Vagina (tissue), 2 donors: ENCODE results near the gene PSAPL1. TPM values are rescaled to one million over a fixed set of nuclear protein-coding genes. Genes with fewer than 3 reads are reported as not detected.

Experiments
- DNase-seq, 2 donors: peaks; one replicate each; pipeline ENCODE4 v3.0.0-alpha.2; 2017; ENCODE audit errors: extremely low spot score in 2 of 2
- H3K27ac ChIP-seq: fragments of 200-600 bp; sonication (generic); one replicate; pipeline ENCODE4 v1.5.1; 2019
- H3K27me3 ChIP-seq: fragments of 200-600 bp; sonication (generic); one replicate; pipeline ENCODE4 v1.5.1; 2019
- H3K36me3 ChIP-seq, 2 donors: fragments of 200-600 bp; sonication (generic); one replicate each; pipeline ENCODE4 v1.5.1; 2017 to 2019
- H3K4me1 ChIP-seq: fragments of 200-600 bp; sonication (generic); one replicate; pipeline ENCODE4 v1.5.1; 2019
- H3K4me3 ChIP-seq, 2 donors: fragments of 200-600 bp; sonication (generic); 1 replicate in 1 of 2; 2 replicates in 1 of 2; pipeline ENCODE4 v1.5.1; 2016 to 2019
- H3K9me3 ChIP-seq: fragments of 200-600 bp; sonication (generic); one replicate; pipeline ENCODE4 v1.5.1; 2019
- POLR2A ChIP-seq, 2 donors: fragments of 450-650 bp; IDR thresholded peaks; one replicate each; pipeline ENCODE4 v1.6.1; 2017; ENCODE audit warnings: antibody characterized with exemption in 2 of 2, mild to moderate bottlenecking in 2 of 2, moderate library complexity in 2 of 2
- POLR2AphosphoS5 ChIP-seq, 2 donors: sonication (generic); formaldehyde crosslinking; IDR thresholded peaks; one replicate each; pipeline ENCODE4 v1.9.0; 2017; ENCODE audit warnings: antibody characterized with exemption in 2 of 2, mild to moderate bottlenecking in 2 of 2, low read depth in 1 of 2; ENCODE audit not compliant: insufficient read depth in 1 of 2
- intact Hi-C: fragments of 100-400 bp; cut with DNase I; formaldehyde crosslinking; loops from one replicate; pipeline ENCODE4 v1.15.1; 2023
- total RNA-seq: library from RNA; depleted of rRNA; stranded (reverse); fragments of >200 nt; gene quantifications from one replicate; pipeline ENCODE4 v1.2.3, GENCODE V29; 2016
- TF ChIP-seq, protein P1 (sequence below), 3 experiments: fragments of 450-650 bp in 2 of 3; fragments of 200-600 bp in 1 of 3; sonication (generic) in 1 of 3; IDR thresholded peaks; one replicate each; pipeline ENCODE4 v1.5.1; 2017 to 2019; ENCODE audit warnings: antibody characterized with exemption in 3 of 3, mild to moderate bottlenecking in 2 of 3, moderate library complexity in 2 of 3

The PSAPL1 gene
- total RNA-seq, 1 donor from 2014 or later, result not detected

DNA sequence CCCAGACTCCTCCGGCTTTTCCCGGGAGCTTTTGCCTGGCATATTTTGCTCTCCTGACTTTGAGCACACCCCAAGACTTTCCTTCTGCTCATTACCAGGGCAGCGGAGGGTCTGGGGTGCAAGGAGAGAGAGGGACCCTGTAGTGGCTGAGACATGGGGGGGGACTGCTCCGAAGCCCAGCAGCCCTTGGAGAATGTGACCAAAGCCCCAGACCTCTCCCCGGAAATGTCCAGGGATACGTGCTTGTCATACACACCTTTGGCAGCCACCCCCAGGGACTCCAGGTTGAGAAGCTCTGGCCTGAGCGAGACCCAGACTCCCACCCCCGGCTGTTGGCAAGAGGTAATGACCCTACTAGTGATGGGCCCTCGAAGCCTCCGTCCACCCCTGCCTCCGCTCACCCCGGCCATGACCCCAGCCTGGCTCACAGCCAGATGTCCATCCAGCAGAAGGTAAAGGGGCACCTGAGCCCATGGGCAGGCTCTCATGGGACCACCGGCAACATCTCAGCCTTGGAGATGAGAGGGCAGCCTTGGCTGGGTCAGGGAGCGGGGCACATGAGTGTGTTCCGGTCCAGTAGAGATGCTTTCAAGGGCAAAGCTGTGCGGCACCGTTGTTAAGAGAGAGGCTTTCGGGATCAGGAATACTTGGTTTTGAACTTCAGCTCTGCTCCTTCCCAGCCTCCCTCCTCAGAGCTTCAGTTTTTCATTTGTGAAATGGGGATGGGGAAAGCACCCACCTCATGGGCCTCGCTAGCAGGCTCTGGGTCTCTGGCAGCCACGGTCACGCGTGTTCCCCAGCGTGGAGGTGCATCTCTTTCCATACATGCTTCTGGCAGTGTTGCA, 2.0 kb downstream of the PSAPL1 start:
- Histone ChIP-seq H3K27me3 (no peaks in the 10 kb centered on the region), H3K9me3 (no peaks in the 10 kb centered on the region), H3K4me1 (no peaks in the 10 kb centered on the region), H3K36me3 (no peaks in the 10 kb centered on the region), H3K4me3 (no peak overlapping the region), H3K27ac (no peak overlapping the region)
- intact Hi-C loops, result no loop called here
- DNase-seq, result no peak
- TF ChIP-seq POLR2AphosphoS5 (IDR thresholded peaks at IDR 0.05; ENCODE audit: insufficient read depth in 1 of 2, low read depth in 1 of 2) (no peak), POLR2A (IDR thresholded peaks at IDR 0.05) (no peak)
- TF ChIP-seq, protein P1, sequence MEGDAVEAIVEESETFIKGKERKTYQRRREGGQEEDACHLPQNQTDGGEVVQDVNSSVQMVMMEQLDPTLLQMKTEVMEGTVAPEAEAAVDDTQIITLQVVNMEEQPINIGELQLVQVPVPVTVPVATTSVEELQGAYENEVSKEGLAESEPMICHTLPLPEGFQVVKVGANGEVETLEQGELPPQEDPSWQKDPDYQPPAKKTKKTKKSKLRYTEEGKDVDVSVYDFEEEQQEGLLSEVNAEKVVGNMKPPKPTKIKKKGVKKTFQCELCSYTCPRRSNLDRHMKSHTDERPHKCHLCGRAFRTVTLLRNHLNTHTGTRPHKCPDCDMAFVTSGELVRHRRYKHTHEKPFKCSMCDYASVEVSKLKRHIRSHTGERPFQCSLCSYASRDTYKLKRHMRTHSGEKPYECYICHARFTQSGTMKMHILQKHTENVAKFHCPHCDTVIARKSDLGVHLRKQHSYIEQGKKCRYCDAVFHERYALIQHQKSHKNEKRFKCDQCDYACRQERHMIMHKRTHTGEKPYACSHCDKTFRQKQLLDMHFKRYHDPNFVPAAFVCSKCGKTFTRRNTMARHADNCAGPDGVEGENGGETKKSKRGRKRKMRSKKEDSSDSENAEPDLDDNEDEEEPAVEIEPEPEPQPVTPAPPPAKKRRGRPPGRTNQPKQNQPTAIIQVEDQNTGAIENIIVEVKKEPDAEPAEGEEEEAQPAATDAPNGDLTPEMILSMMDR (IDR thresholded peaks at IDR 0.05), result no peak

GRCh38 chr4:7431696-7432530, 2.8 kb downstream of the PSAPL1 start:
- Histone ChIP-seq H3K36me3 (no peaks in the 10 kb centered on the region), H3K4me3 (no peak overlapping the region), H3K27me3 (no peaks in the 10 kb centered on the region), H3K9me3 (no peaks in the 10 kb centered on the region), H3K4me1 (no peaks in the 10 kb centered on the region), H3K27ac (no peak overlapping the region)
- intact Hi-C loops, result no loop called here
- no peak for DNase-seq
- TF ChIP-seq POLR2AphosphoS5 (IDR thresholded peaks at IDR 0.05; ENCODE audit: insufficient read depth in 1 of 2, low read depth in 1 of 2) (no peak), POLR2A (IDR thresholded peaks at IDR 0.05) (no peak)
- TF ChIP-seq, protein P1 (IDR thresholded peaks at IDR 0.05), result no peak

GRCh38 chr4:7430965-7431695, 3.6 kb downstream of the PSAPL1 start:
- Histone ChIP-seq H3K27ac (no peak overlapping the region), H3K9me3 (no peaks in the 10 kb centered on the region), H3K36me3 (no peaks in the 10 kb centered on the region), H3K27me3 (no peaks in the 10 kb centered on the region), H3K4me1 (no peaks in the 10 kb centered on the region), H3K4me3 (no peak overlapping the region)
- DNase-seq, result no peak
- TF ChIP-seq POLR2AphosphoS5 (IDR thresholded peaks at IDR 0.05; ENCODE audit: insufficient read depth in 1 of 2, low read depth in 1 of 2) (no peak), POLR2A (IDR thresholded peaks at IDR 0.05) (no peak)
- TF ChIP-seq, protein P1 (IDR thresholded peaks at IDR 0.05), result no peak
- intact Hi-C loops, result no loop called here

DNA sequence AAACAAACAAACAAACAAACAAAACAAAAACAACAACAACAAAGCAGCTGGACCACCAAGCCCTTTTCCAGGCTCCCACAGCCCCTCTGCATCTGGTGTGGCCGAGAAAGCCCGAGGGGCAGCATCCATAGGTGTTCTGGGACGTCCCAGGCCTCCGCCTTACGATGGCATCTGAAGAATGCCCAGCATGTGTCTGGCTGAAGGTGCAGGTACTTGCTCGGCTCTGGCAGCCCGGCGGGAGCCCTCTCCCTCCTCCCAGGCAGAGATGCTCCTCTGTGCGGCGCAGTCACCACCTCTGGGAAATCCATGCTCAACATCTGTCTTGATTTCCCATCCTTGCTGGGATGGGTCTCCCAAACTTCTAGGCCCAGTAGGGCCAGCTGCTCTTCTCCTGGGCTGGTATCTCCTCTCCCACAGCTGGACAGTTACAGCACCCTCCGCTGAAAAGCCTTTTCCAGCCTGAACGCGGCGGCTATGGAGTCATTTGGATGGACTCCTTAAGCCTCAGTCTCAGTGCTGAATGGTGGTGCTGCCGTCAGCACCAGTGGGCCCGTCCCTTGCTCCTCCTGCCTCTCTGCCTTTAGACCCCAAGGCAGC, 4.3 kb downstream of the PSAPL1 start:
- H3K36me3 ChIP-seq, result no peaks in the 10 kb centered on the region
- no peaks in the 10 kb centered on the region for H3K27me3 ChIP-seq
- intact Hi-C loops, result no loop called here
- H3K9me3 ChIP-seq, result no peaks in the 10 kb centered on the region
- TF ChIP-seq POLR2A (IDR thresholded peaks at IDR 0.05), result no peak
- no peak for TF ChIP-seq POLR2AphosphoS5 (IDR thresholded peaks at IDR 0.05; ENCODE audit: insufficient read depth in 1 of 2, low read depth in 1 of 2)
- TF ChIP-seq, protein P1 (IDR thresholded peaks at IDR 0.05), result no peak
- H3K4me3 ChIP-seq, result no peak overlapping the region
- no peak overlapping the region for H3K27ac ChIP-seq
- no peak for DNase-seq
- H3K4me1 ChIP-seq, result no peaks in the 10 kb centered on the region
